ENCODE results near the gene RMRP. TPM values are rescaled to one million over a fixed set of nuclear protein-coding genes. Genes with fewer than 3 reads are reported as not detected.

RMRP gene
- total RNA-seq (2012; rRNA removed) (13,690 and 21,707 TPM in 2 replicates), polyA plus RNA-seq (2012; rRNA removed) (39.7 and 88.0 TPM in 2 replicates), Bru-seq, nascent RNA (not detected), BruChase-seq, experiment 1, labeled RNA remaining after a 6-hour chase (not detected), BruChase-seq, experiment 2, labeled RNA remaining after a 2-hour chase (not detected)
- not detected in 2 replicates for polyA plus RNA-seq (2012; cell fraction: cytosol; rRNA removed)
- polyA plus RNA-seq (2012; cell fraction: nucleus; rRNA removed; ENCODE audit: low replicate concordance): not detected in 2 replicates
- long read RNA-seq: 0 reads

DNA sequence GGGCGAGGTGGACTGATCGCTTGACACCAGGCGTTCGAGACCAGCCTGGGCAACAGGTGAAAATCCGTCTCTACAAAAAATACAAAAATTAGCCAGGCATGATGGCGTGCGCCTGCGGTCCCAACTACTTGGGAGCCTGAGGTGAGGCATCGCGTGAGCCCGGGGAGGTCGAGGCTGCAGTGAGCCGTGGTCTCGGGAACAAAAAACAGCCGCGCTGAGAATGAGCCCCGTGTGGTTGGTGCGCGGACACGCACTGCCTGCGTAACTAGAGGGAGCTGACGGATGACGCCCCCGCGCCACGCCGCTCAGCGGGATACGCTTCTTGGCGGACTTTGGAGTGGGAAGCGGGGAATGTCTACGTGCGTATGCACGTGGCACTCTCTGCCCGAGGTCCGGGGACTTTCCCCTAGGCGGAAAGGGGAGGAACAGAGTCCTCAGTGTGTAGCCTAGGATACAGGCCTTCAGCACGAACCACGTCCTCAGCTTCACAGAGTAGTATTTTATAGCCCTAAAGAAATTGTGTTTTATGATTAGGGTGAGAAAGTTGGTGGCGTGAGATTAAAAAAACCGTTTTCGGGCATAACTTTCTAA is at the start of gene RMRP:
Gene RMRP (minus strand): TSS at position 474 of the 591 bp plus-strand sequence.
- Histone ChIP-seq H2AK9ac (replicated peaks; ENCODE audit: low read depth, low read length, poor library complexity) (peak within 1 kb of the TSS; percentile 92), H3K4ac (ENCODE audit: low read depth, low read length) (peak within 1 kb of the TSS; percentile 92), H3K23ac (ENCODE audit: low read depth, low read length) (peak within 1 kb of the TSS; percentile 78), H3K9me3 (ENCODE audit: control insufficient read depth, insufficient read depth, low read length) (no peaks in the 10 kb centered on the region), H3K27me3 (ENCODE audit: control insufficient read depth, insufficient read depth, low read length) (no peaks in the 10 kb centered on the region), H4K5ac (ENCODE audit: low read depth, low read length) (peak within 1 kb of the TSS; percentile 87), H2BK5ac (ENCODE audit: low read depth, low read length, poor library complexity, severe bottlenecking) (peak within 1 kb of the TSS; percentile 93), H3K27ac (ENCODE audit: insufficient read depth, low read length) (peak within 1 kb of the TSS; percentile 88), H3K79me1 (ENCODE audit: low read depth in 1 of 2, low read length in 2 of 2) (peaks cover 15 to 37% of the 10 kb centered on the region in 2 experiments; a peak in 3 of 4 replicates), H2AK5ac (ENCODE audit: low read depth, low read length) (peak within 1 kb of the TSS; percentile 57), H3K36me3 (ENCODE audit: control insufficient read depth, insufficient read depth, low read length) (peaks cover 11% of the 10 kb centered on the region), H3K18ac (ENCODE audit: low read depth, low read length) (peak within 1 kb of the TSS; percentile 84), H4K8ac (ENCODE audit: low read depth in 2 of 2, low read length in 2 of 2) (peak within 1 kb of the TSS; percentile 14 to 93), H2BK120ac (ENCODE audit: low read depth, low read length) (peak within 1 kb of the TSS; percentile 90), H2BK20ac (ENCODE audit: low read depth, low read length) (peak within 1 kb of the TSS; percentile 87), H3K56ac (ENCODE audit: extremely low read depth, insufficient read depth, low read length) (peak within 1 kb of the TSS; percentile 82), H4K91ac (ENCODE audit: insufficient read depth, low read depth, low read length) (peak within 1 kb of the TSS; percentile 89), H2AFZ (replicated peaks; ENCODE audit: low read length, poor library complexity) (peak within 1 kb of the TSS; percentile 93), H3K14ac (replicated peaks; ENCODE audit: low read depth, low read length) (peak within 1 kb of the TSS; percentile 94), H3K4me3 (ENCODE audit: insufficient read depth, low read depth, low read length) (peak within 1 kb of the TSS; percentile 78), H3K9ac (ENCODE audit: low read depth, low read length) (peak within 1 kb of the TSS; percentile 85), H4K20me1 (ENCODE audit: insufficient read depth, low read length) (peaks cover 3% of the 10 kb centered on the region; the same call in 1 of the 2 replicates), H3K9me1 (ENCODE audit: insufficient read depth, low read length) (peaks cover 6% of the 10 kb centered on the region), H2BK15ac (ENCODE audit: low read depth, low read length) (peak within 1 kb of the TSS; percentile 31; the same call in 2 of the 3 replicates), H3K4me1 (ENCODE audit: control insufficient read depth, insufficient read depth, low read length) (peaks cover 10% of the 10 kb centered on the region), H3K4me2 (ENCODE audit: low read depth, low read length) (peak within 1 kb of the TSS; percentile 70)
- peak; percentile 86 for ATAC-seq (ENCODE audit: low read depth)
- WGBS, 2 experiments (ENCODE audit: extremely low coverage in 2 of 2, insufficient read length in 1 of 2): 1% methylated on average over 21 of the region's 42 CpGs; no CpG with 5 or more reads in 1 of the 2 experiments
- dilution Hi-C loops (cut with HindIII; ENCODE audit: low sequenced_read_pairs, unreplicated experiment) (no loop called here), in situ Hi-C loops (cut with MboI; ENCODE audit: low sequenced_read_pairs) (loop anchor here (10.0 kb wide), 1 partner anchor 153 kb away; no protein-coding TSS in a partner anchor), intact Hi-C loops (cut with micrococcal nuclease) (loop anchor here (1.0 to 10.0 kb wide), 5 partner anchors 35 to 173 kb away; partner anchors contain the start of genes HINT2 and SPAG8)
- ChIA-PET CTCF (interaction anchor here (0.9 to 3.1 kb wide), 7 partner anchors 9 to 75 kb away, joined by 3 to 19 read pairs (median 3); partner anchors contain the start of genes CA9, CREB3 and TLN1), POLR2A (ENCODE audit: unreplicated experiment) (interaction anchor here (0.5 to 1.3 kb wide), 4 partner anchors 25 to 70 kb away, joined by 3 to 7 read pairs (median 6); no protein-coding TSS in a partner anchor)
- peak; percentile 100 for DNase-seq
- BruUV-seq (replicated peaks): no TSS peak
- TF ChIP-seq MAZ (IDR thresholded peaks at IDR 0.05; ENCODE audit: borderline replicate concordance, low read depth, low read length): peak; percentile 38; the same call in 1 of the 2 replicates
- TF ChIP-seq BHLHE40 (IDR thresholded peaks at IDR 0.05; ENCODE audit: low read depth, low read length): peak; percentile 90
- no peak; the same call in 1 of the 2 replicates for TF ChIP-seq POLR2A (IDR thresholded peaks at IDR 0.05; ENCODE audit: low read depth, low read length)
- peak; percentile 21; the same call in 1 of the 2 replicates for TF ChIP-seq NFE2L2 (IDR thresholded peaks at IDR 0.05; ENCODE audit: low read depth, low read length)
- no peak for TF ChIP-seq RCOR1 (IDR thresholded peaks at IDR 0.05; ENCODE audit: insufficient replicate concordance, low read length)
- TF ChIP-seq SMC3 (IDR thresholded peaks at IDR 0.05; ENCODE audit: low read depth, low read length): no peak; the same call in 1 of the 2 replicates
- TF ChIP-seq CHD1 (IDR thresholded peaks at IDR 0.05; ENCODE audit: low read depth, low read length): no peak; the same call in 1 of the 2 replicates
- TF ChIP-seq CEBPB (IDR thresholded peaks at IDR 0.05; ENCODE audit: low read depth, low read length): 0 out of 2 replicates have a peak, but pooled peaks have one; percentile 10
- TF ChIP-seq, protein P1, sequence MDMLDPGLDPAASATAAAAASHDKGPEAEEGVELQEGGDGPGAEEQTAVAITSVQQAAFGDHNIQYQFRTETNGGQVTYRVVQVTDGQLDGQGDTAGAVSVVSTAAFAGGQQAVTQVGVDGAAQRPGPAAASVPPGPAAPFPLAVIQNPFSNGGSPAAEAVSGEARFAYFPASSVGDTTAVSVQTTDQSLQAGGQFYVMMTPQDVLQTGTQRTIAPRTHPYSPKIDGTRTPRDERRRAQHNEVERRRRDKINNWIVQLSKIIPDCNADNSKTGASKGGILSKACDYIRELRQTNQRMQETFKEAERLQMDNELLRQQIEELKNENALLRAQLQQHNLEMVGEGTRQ (IDR thresholded peaks at IDR 0.05; ENCODE audit: low read depth, low read length): peak; percentile 67
- no peak for TF ChIP-seq MAFK (IDR thresholded peaks at IDR 0.05; ENCODE audit: low read depth, low read length)
- TF ChIP-seq, protein P2, sequence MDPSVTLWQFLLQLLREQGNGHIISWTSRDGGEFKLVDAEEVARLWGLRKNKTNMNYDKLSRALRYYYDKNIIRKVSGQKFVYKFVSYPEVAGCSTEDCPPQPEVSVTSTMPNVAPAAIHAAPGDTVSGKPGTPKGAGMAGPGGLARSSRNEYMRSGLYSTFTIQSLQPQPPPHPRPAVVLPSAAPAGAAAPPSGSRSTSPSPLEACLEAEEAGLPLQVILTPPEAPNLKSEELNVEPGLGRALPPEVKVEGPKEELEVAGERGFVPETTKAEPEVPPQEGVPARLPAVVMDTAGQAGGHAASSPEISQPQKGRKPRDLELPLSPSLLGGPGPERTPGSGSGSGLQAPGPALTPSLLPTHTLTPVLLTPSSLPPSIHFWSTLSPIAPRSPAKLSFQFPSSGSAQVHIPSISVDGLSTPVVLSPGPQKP (IDR thresholded peaks at IDR 0.05; ENCODE audit: borderline replicate concordance, low read depth, low read length): no peak
- TF ChIP-seq RAD21 (IDR thresholded peaks at IDR 0.05; ENCODE audit: low read length): peak; percentile 28; the same call in 1 of the 2 replicates
